Fibroblast of skin of right biceps (primary cell): ENCODE results near the gene KRTAP5-5.
"Not testable (repeated sequence)": the region's sequence is repeated elsewhere in the genome, so short reads cannot be mapped to it uniquely, and the experiment has no call there.

ENCODE experiments used
- DNase-seq: peaks from one replicate; pipeline ENCODE4 v3.0.0-alpha.2; 2013

KRTAP5-5 gene

DNA sequence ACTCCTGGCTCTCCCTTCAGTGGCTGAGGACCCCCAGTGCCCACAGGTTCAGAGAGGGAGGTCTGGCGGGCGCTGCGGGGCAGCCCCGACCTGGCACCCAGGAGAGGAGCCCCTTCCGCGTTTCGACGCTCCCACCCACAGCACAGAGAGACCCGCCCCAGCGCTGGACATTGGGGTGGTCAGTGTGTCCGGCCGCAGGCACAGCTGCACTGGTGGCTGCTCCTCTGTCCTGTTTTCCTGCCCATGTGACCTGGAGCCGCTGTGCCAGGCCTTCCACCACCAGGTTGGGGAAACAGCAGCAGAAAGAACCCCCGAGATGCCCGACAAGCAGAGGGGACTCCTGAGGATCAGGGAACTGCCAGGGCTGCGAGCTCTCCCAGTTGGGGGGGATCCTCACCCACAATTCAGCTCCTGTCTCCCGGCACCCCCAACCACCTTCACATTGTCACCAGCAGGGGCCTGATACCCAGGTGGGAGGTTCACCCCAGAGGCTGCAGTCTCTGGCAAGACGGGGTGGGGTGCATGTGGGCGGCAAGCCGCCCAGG lies 13.6 kb downstream of the KRTAP5-5 start:
- DNase-seq: no peak

GRCh38 chr11:1644601-1645356 lies 15.2 kb downstream of the KRTAP5-5 start:
- no peak for DNase-seq

DNA sequence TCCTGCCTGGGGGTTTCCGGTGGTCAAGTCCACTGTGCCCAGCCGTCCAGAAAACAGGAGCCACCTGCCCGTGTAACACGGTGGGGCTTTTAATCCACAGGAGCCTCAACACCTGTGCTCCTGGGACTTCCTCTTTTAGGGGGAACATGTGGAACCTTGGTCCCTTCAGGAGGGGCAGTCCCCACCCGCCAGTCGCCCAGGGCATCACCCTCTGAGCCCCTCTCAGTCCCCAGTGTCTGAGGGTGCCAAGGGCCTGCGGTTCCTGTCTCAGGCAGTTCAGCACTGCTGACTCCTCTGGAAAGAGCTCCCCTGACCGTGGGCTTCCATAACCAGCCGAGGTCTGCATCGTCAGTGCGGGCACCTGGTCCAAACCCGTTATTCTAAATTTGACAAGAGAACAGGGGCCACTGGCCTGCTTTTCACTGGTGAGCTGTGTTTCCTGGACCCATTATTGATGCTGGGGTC lies 15.8 kb downstream of the KRTAP5-5 start:
- no peak for DNase-seq

GRCh38 chr11:1646540-1646939 lies 17.0 kb downstream of the KRTAP5-5 start:
- DNase-seq: not testable (repeated sequence)

GRCh38 chr11:1647901-1648652 lies 18.5 kb downstream of the KRTAP5-5 start:
- DNase-seq: no peak

DNA sequence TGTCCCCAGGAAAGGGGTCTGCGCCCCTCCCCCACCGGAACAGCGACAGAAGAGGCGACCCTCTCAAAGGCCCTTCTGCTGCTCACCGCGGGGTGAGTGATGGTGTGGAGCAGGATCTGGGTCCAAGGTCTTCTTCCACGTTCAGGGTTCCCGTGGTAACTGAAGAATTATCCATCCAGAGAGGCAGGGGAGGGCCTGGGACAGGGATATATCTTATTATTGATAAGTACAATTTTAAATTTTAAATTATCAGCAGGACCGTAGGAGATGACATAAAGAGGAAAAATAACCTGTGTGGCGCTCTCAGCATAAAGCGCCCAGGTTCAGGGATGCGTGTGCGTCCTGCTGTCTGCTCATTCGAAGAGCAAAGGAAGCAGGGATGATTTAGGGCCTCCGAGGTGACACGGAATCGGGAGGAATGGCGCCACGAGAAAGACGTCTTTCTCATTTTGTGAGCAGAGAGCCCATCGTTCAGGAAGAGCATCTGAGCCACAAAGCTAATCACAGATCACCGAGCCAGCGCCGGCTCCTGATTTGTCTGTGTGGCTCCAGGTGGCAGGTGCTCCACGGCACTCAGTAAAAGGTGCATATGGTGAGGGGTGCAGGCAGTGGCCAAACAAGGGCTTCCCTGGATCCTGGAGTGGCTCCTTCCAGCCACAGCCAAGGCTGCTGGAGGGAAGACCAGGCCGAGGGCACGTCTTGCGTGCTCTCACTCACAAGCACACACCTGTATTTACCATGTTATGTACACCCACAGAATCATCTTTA lies 19.3 kb downstream of the KRTAP5-5 start:
- DNase-seq: no peak

GRCh38 chr11:1650034-1650917 lies 20.7 kb downstream of the KRTAP5-5 start:
- no peak for DNase-seq

DNA sequence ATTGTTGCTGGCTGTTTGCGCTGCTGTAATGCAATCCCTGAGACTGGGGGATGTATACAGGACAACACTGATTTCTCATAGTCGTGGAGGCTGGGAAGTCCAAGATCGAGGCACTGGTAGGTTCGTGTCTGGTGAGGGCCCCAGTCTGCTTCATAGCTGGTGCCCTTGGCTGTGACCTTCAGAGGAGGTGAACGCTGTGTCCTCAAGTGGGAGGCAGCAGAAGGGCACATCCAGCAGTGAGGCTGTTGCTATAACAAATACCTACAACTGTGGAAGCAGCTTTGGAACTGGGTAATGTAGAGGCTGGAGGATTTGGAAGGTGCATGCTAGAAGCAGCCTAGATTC lies 21.3 kb downstream of the KRTAP5-5 start:
- no peak for DNase-seq

- DNase-seq: no peak
Observed at GRCh38 chr11:1651411-1651980, 21.9 kb downstream of the KRTAP5-5 start.

DNA sequence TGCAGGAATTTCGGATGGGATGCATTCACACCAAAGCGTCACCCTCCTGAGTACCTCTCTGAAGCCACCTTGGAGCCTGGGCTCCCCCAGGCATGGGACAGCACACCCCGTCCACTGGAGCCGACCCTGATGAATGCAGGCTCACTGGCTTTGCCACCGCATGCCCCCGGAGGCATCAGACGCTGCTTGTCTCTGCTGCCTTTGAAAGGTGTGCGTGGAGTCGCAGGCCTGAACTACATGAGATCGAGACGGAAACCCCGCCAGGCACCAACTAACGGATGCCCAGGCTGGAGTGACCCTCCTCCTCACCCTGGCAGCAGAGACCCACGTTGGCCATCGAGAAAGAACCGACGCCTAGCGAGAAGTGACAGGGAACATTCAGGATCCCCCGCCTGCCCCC lies 22.5 kb downstream of the KRTAP5-5 start:
- DNase-seq: no peak

- no peak for DNase-seq
Observed at GRCh38 chr11:1652442-1652770, 22.8 kb downstream of the KRTAP5-5 start.

- DNase-seq: peak; percentile 42
Observed at GRCh38 chr11:1652771-1653540, 23.4 kb downstream of the KRTAP5-5 start.

- no peak for DNase-seq
Observed at GRCh38 chr11:1653541-1654387, 24.2 kb downstream of the KRTAP5-5 start.

- no peak for DNase-seq
Observed at GRCh38 chr11:1654388-1655167, 25.0 kb downstream of the KRTAP5-5 start.

- no peak for DNase-seq
Observed at GRCh38 chr11:1655168-1656060, 25.8 kb downstream of the KRTAP5-5 start.

GRCh38 chr11:1656061-1656441 lies 26.5 kb downstream of the KRTAP5-5 start:
- DNase-seq: no peak

DNA sequence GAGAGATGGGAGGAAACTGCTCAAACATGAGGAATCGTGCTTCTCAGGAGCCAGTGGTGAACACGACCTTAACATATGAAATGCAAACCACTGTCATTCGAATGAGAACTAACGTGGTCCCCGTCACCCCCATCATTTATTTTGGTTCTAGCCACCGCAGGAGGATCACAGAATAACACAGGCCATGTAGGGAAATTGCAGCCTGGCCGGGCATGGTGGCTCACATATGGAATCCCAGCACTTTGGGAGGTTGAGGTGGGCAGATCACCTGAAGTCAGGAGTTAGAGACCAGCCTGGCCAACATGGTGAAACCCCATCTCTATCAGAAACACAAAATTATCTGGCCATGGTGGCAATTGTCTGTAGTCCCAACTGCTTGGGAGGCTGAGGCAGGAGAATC lies 27.1 kb downstream of the KRTAP5-5 start:
- DNase-seq: no peak

DNA sequence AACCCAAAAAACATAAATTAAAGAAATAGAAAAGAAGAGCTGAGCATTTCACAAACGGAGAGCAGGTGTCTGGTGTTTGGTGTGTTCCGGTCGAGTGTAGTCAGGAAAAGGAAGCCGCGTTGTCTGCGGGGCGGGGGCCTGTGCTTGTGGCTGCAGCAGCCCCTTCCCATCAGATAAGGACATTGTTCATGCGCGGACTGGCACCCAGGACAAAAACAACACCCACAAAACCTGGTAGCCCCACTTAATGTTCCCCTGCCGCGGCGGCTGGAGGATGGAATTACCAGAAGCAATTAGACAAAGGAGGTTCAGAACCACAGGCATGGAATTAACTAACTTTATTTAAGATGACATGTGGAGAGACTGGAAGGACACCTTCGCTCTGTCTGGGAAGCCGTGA lies 29.9 kb downstream of the KRTAP5-5 start:
- no peak for DNase-seq
